HG03060 (cell line): ENCODE measurements around the gene GPR62.

Experiments used
- ATAC-seq: cut with Tn5 transposase; IDR thresholded peaks from one replicate; pipeline ENCODE4 v1.9.1; 2021; ENCODE audit warnings: low read depth, moderate number of reproducible peaks; ENCODE audit not compliant: unreplicated experiment

Gene GPR62

DNA sequence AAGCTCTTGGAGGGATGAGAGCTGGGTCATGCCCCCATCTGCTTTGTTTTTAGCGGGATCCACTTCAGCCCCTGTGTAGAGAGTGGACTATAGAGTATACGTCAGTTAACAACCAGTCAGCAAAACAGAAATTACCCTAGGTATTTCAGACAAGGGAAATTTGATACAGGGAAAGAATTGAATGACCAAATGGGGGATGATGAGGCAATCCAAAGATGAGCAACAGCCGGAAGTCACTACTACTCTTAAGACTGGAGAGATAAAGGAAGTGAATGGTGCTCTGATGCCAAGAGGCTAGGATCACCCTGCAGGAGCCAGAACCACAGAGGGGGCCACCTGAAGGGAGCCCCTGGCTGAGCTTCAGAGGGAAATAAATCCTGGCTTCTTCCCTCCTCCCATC lies 1.7 kb upstream of the GPR62 start:
- no peak for ATAC-seq

DNA sequence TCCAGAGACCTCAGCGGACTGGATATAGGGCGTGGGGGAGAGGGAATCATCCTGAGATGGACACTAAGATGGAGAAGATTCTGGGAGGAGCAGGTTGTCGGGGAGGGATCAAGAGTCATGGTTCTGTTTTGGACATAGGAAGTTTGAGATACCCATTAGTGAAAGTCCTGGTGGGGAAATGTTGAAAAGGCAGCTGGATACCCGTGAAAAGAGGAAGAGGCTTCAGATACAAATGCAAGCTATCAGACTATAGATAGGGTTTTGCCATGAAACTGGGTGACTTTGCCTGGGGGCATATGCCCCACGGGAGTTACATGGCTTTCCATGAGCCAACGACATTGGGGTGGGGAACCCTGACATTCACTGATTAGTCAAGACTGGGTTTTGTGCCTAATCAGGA lies 1.1 kb upstream of the GPR62 start:
- no peak for ATAC-seq

DNA sequence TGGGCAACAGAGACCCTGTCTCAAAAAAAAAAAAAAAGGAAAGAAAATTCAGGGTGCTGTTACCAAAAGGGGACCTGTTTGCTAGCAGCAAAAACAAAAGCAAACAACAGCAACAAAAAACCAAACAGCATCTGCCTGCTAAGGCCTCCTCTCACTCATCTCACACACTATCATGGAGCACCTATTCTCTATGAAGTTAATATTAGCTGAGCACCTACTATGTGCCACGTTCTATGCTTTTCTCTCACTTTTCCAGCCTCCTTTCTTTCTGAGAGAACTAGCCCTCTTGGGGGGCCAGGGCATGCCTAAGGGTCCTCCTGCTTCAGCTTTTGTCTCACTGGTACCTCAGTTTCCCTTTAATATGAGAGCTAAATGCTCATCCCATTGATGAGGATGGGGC lies 468 bp upstream of the GPR62 start:
- no peak for ATAC-seq

GRCh38 chr3:51955893-51956770 lies 951 bp downstream of the GPR62 start:
- ATAC-seq: no peak

GRCh38 chr3:51957520-51958205 lies 2.5 kb downstream of the GPR62 start:
- ATAC-seq: no peak

- ATAC-seq: no peak
These were observed 3.7 kb downstream of the GPR62 start for GRCh38 chr3:51958603-51959521.

GRCh38 chr3:51959651-51960050 lies 4.5 kb downstream of the GPR62 start:
- no peak for ATAC-seq

DNA sequence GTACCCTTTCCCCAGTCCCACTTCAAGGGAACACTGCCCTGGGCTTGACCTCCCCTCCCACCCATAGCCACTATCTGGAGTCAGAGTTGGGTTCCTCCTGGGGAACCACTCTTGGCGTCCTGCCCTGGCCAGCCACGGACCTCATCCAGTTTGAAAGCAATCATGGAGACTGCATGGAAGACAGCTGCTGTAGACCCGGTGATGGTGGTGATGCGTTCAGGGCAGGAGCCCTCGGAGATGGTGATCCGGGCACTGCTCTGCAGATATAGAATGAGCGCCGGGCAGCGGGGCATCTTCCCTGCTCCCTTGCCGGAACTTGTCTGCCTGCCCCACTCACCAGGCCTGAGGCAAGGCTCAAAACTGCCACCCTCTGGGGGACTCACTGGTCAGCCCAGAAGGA lies 5.2 kb downstream of the GPR62 start:
- ATAC-seq: no peak

DNA sequence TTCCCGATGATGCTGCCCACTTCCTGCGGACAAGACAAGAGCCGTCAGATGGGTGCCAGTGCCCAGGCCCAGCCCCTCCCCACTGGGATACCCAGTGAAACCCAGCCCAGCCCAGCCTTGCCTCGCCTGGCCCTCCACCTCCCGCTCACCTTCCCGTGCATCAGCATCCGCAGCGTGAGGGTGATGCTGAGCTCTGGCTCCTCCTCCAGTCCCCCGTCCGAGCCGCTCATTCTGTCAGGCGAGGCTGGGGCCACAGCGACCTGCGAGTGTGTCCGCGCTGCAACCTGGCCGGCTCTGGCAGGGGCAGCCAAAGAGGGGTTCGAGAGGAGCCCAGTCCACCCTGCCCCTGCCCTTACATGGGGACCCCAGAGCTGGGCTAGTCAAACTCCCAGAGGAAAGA lies 5.8 kb downstream of the GPR62 start:
- ATAC-seq: no peak

- no peak for ATAC-seq
These were observed 6.7 kb downstream of the GPR62 start for GRCh38 chr3:51961602-51962569.

DNA sequence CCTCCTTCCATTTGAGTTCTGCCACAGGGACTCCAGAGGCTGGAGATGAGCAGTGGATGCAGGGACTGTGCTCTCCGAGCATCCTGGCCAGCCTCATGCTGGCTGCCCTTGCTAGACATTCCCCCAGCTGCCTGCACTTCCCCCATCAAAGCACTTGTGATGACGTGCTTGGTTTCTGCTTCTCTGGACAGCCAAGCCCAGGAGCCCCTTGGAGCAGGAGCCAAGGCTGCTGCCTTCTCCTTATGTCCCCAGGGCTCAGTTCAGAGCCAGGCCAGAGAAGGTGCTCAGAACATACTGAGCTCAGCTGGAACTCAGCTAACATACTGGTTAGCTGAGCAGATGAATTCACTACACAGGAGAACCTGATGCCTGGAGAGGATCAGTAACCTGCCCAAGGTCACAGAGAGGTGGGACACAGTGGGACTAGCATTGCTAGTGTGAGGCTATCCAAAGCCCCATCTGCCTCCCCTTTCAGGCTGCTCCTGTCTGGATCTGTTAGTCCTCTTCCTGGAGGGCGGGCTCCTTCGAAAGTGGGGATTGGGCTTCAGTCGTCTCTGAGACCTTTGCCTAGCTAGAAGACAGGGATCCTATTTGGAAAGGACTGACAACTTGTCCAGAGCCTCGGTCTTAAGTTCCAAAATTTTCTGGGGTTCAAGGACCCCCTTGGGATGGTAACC lies 7.8 kb downstream of the GPR62 start:
- ATAC-seq: no peak

DNA sequence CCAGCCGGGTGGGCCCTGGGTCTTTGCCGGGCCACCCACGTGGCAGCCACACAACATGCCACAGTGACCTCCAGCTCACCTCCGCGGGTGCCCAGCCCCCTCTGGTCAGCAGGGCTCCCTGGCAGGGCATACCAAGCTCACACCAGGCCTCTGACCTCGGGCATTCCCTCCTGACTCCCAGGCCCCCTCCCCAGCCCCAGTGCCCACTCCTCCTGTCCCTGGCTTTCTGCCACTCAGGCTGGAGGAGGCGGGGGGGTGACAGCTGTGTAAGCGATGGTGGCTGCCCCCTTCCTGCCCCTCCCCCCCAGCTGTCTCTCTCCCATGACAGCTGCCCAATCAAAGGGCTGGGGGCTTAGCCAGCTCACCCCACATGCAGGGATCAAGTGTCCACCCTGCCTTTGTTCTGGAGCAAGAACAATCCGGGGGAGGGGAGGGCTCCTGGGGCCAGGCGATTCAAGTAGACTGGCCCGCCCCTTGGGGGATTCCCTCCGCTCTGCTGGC lies 8.8 kb downstream of the GPR62 start:
- no peak for ATAC-seq

DNA sequence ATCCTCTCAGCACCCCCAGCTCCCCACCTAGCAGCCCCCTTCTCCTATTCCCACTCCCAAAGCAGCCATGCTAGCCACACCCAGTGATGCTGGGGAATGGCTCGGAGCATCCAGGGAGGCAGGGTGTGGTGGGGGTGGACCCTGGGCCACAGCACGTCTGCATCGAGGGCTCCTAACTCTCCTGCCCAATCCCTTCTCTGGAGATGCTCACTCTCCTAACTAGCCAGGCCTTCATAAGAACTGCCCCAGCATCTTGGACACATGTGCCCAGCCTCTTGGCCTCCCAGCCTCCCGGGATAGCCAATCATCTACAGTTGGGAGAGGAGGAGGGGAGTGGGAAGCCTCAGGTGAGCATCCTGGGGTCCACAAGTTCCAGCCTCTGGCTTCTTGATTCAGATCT lies 9.3 kb downstream of the GPR62 start:
- no peak for ATAC-seq

DNA sequence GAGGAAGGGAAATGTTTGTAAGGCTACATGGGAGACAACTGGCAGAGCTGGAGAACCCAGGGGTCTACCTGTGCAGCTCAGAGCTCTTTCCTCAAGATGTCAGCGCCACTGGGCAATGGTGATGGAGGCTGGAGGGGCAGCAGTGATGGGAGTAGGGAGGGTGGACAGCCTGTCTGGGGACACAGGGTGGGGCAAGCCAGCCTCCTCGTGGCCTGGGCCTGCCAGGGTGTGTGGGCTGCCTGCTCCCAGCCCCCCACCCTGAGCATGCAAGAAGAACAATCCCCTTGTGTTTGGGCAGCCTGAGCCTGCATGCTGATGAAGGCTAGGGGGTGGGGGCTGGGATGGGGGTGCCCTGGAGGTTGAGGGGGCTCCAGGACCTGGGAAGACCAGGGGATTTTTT lies 10.8 kb downstream of the GPR62 start:
- no peak for ATAC-seq

DNA sequence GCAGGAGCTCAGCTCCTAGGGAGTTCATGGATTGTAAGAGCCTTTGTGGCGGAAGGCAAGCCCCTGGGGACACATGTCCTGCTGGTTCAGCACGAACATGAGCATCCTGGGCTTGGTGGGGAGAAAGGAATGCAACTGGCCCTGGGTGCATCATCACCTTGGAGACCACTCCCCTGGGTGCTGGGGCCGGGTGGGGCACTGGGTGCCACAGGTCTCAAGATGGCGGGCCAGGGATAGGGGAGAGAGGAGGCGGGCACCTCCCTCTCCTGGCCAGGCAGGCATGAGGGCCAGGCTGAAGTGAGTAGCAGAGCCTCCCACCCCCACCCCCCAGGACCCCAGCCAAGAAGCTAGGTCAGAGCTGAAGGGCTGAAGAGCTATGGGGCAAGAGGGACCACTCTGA lies 11.3 kb downstream of the GPR62 start:
- ATAC-seq: no peak

DNA sequence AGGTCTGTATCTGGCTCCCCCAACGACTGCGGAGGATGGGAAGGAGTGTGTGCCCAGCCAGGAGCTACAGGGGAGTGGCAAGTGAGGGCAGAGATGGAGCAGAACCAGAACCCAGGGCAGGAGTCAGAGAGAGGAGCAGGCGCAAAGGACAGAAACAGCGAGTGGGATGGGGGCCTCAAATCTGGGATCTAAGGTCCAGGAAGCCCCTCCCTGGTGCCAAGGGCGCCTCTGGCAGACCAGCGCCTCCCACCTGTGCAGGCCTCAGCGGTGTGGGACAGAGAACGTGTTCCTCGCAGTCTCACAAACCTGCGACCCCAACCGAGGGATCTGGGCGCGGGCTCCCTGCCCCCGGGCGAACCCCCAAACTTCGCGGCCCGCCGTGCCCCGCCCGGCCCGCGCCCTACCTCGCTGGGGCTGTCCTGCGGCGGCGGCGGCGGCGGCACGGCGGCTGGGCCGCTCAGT lies 11.8 kb downstream of the GPR62 start:
- no peak for ATAC-seq

GRCh38 chr3:51967384-51968169 lies 12.4 kb downstream of the GPR62 start, which contains the start of gene PCBP4:
Gene PCBP4 (minus strand): TSS chr3:51967454. CDS start chr3:51961240, 6,214 bp downstream.
- no peak for ATAC-seq

GRCh38 chr3:51968170-51968775 lies 13.1 kb downstream of the GPR62 start:
- no peak for ATAC-seq
